Measurements from ENCODE around the gene MT1F. TPM values are rescaled to one million over a fixed set of nuclear protein-coding genes. Genes with fewer than 3 reads are reported as not detected.

MT1F gene
- total RNA-seq (0.95 TPM), polyA plus RNA-seq (10.3 TPM)

GRCh38 chr16:56657555-56658326 lies at the start of gene MT1F:
TSS of gene MT1F (plus strand) at chr16:56657959. CDS start at chr16:56658059, 100 bp downstream.
- Histone ChIP-seq H3K27ac (ENCODE audit: low read depth) (no peak within 1 kb of the TSS), H3K4me3 (ENCODE audit: low read depth, low read length) (peak within 1 kb of the TSS; percentile 50), H3K36me3 (ENCODE audit: insufficient read depth) (no peaks in the 10 kb centered on the region), H3K4me1 (ENCODE audit: insufficient read depth) (no peaks in the 10 kb centered on the region)
- 2% methylated on average over 46 of the region's 46 CpGs for WGBS
- DNase-seq (ENCODE audit: extremely low spot score): no peak

GRCh38 chr16:56608043-56608875 lies 49.5 kb upstream of the MT1F start, which contains the start of gene MT2A:
TSS of gene MT2A (plus strand) at chr16:56608584. CDS start at chr16:56608656, 72 bp downstream.
- H3K4me1 ChIP-seq (ENCODE audit: insufficient read depth): no peaks in the 10 kb centered on the region
- peak; percentile 74 for DNase-seq (ENCODE audit: extremely low spot score)
- peak within 1 kb of the TSS; percentile 90 for H3K27ac ChIP-seq (ENCODE audit: low read depth)
- WGBS: 5% methylated on average over 62 of the region's 62 CpGs
- no peaks in the 10 kb centered on the region for H3K36me3 ChIP-seq (ENCODE audit: insufficient read depth)
- H3K4me3 ChIP-seq (ENCODE audit: low read depth, low read length): peak within 1 kb of the TSS; percentile 46

GRCh38 chr16:56608876-56609462 lies 48.8 kb upstream of the MT1F start:
- Histone ChIP-seq H3K4me1 (ENCODE audit: insufficient read depth) (no peaks in the 10 kb centered on the region), H3K4me3 (ENCODE audit: low read depth, low read length) (peak overlapping the region; percentile 46), H3K27ac (ENCODE audit: low read depth) (no peak overlapping the region), H3K36me3 (ENCODE audit: insufficient read depth) (no peaks in the 10 kb centered on the region)
- DNase-seq (ENCODE audit: extremely low spot score): no peak
- WGBS: under 1% methylated on average over 21 of the region's 21 CpGs

DNA sequence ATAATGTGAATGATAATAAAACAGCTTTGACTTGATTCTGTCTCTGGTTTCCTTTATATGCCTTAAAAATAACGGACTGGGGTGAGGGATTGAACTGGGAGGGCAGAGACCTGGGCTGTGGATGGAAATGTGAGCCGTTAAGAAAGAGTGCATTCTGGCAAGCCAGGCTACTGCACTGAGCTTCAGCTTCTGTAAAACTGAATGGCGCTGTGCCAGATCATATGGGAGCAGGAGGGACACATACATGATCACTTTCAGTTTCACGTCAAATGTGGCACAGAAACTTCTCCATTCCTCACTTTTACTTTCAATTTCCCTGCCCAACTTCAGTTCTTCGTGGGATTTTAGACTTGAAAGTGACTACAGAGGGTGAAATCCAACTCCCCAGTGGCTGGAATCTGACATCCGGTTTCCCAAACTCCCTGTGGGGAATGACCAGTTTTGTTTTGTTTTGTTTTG lies 48.3 kb upstream of the MT1F start:
- Histone ChIP-seq H3K27ac (ENCODE audit: low read depth) (no peak overlapping the region), H3K36me3 (ENCODE audit: insufficient read depth) (no peaks in the 10 kb centered on the region), H3K4me3 (ENCODE audit: low read depth, low read length) (peak overlapping the region; percentile 46), H3K4me1 (ENCODE audit: insufficient read depth) (no peaks in the 10 kb centered on the region)
- WGBS: under 1% methylated on average over 6 of the region's 6 CpGs
- peak; percentile 69 for DNase-seq (ENCODE audit: extremely low spot score)

DNA sequence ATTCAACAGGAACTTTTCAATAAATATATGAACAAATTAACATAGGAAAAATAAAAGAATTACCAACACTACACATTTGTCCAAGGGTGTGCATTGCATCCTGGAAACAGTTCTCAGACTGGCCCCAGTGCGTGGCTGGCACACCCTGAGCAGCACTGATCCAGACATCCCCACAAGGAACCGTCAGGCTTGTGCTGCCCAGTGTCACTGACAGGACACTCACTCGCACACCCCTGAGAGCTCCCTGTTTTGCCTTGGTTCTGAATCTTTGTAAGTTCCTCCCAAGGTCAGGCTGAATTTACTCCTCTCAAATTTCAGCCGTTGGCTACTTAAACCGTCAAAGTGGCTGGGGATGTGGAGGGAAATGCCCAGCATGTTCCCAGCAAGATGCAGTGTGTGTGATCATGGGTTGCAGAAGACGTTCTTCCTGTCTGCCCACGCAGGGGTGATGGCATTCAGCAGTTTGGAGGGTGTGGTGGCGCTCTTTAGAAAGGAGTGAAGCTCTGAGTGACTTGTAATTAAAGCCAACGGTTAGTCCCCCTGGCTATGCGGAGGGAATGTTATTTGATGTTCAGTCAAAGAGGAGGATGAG lies 47.6 kb upstream of the MT1F start:
- no peak for DNase-seq (ENCODE audit: extremely low spot score)

DNA sequence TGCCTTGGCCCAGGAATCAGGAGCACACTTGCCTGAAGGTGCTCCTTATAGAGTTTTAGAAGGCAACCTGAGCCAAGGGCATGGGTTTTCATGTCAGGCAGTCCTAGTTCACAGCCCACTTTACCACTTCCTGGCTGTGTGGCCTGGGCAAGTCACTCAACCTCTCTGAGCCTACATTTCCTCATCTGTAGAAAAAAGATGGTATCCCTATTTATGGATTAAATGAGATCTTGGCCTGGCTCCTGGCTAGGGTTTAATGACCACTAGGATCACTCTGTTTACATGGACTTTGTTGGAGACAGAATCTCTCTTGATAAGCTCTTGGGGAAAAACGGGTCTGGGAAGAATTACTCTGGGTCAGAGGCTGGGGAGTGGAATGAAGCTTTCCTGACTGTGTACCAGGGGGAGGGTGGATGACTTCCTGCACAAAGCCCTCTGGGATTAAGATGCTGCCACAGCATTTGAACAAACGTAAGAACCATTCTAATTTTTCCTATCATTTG lies 47.1 kb upstream of the MT1F start:
- H3K4me3 ChIP-seq (ENCODE audit: low read depth, low read length): no peak overlapping the region
- no peaks in the 10 kb centered on the region for H3K4me1 ChIP-seq (ENCODE audit: insufficient read depth)
- no peak for DNase-seq (ENCODE audit: extremely low spot score)
- 14% methylated on average over 2 of the region's 2 CpGs for WGBS
- H3K27ac ChIP-seq (ENCODE audit: low read depth): peak overlapping the region; percentile 74
- no peaks in the 10 kb centered on the region for H3K36me3 ChIP-seq (ENCODE audit: insufficient read depth)

More for the DNA sequence above, 47.6 kb upstream of the MT1F start:
- WGBS: 16% methylated on average over 10 of the region's 10 CpGs
- no peaks in the 10 kb centered on the region for H3K36me3 ChIP-seq (ENCODE audit: insufficient read depth)
- H3K4me1 ChIP-seq (ENCODE audit: insufficient read depth): no peaks in the 10 kb centered on the region
- no peak overlapping the region for H3K4me3 ChIP-seq (ENCODE audit: low read depth, low read length)
- H3K27ac ChIP-seq (ENCODE audit: low read depth): peak overlapping the region; percentile 74

GRCh38 chr16:56611281-56611833 lies 46.4 kb upstream of the MT1F start:
- Histone ChIP-seq H3K4me1 (ENCODE audit: insufficient read depth) (no peaks in the 10 kb centered on the region), H3K4me3 (ENCODE audit: low read depth, low read length) (no peak overlapping the region)
- DNase-seq (ENCODE audit: extremely low spot score): no peak

GRCh38 chr16:56613706-56614105 lies 44.1 kb upstream of the MT1F start:
- no peak for DNase-seq (ENCODE audit: extremely low spot score)
- Histone ChIP-seq H3K4me1 (ENCODE audit: insufficient read depth) (no peaks in the 10 kb centered on the region), H3K36me3 (ENCODE audit: insufficient read depth) (no peaks in the 10 kb centered on the region), H3K27ac (ENCODE audit: low read depth) (no peak overlapping the region), H3K4me3 (ENCODE audit: low read depth, low read length) (no peak overlapping the region)

More at GRCh38 chr16:56611281-56611833, 46.4 kb upstream of the MT1F start:
- H3K36me3 ChIP-seq (ENCODE audit: insufficient read depth): no peaks in the 10 kb centered on the region
- 59% methylated on average over 2 of the region's 2 CpGs for WGBS
- H3K27ac ChIP-seq (ENCODE audit: low read depth): peak overlapping the region; percentile 74

GRCh38 chr16:56614549-56614991 lies 43.2 kb upstream of the MT1F start:
- no peaks in the 10 kb centered on the region for H3K36me3 ChIP-seq (ENCODE audit: insufficient read depth)
- DNase-seq (ENCODE audit: extremely low spot score): no peak
- no peak overlapping the region for H3K4me3 ChIP-seq (ENCODE audit: low read depth, low read length)
- H3K4me1 ChIP-seq (ENCODE audit: insufficient read depth): no peaks in the 10 kb centered on the region
- no peak overlapping the region for H3K27ac ChIP-seq (ENCODE audit: low read depth)

DNA sequence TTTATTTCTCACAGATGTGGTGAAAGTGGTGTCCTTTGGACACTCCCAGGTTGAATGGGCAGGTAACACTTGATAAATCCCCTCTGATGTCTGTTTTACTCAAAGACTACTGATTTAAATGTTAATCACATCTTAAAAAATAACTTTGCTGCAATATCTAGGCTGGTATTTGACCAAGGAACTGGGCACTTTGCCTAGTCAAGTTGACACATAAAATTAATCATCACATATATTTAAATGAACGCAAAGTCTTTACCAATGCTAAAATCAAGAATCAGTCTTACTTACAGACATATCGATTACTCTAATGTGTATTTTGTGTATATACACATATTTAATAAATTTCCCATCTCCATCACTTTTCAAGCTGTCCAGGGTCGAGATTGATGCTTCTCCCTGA lies 42.4 kb upstream of the MT1F start:
- no peaks in the 10 kb centered on the region for H3K36me3 ChIP-seq (ENCODE audit: insufficient read depth)
- no peak for DNase-seq (ENCODE audit: extremely low spot score)
- no peak overlapping the region for H3K27ac ChIP-seq (ENCODE audit: low read depth)
- H3K4me3 ChIP-seq (ENCODE audit: low read depth, low read length): no peak overlapping the region
- no peaks in the 10 kb centered on the region for H3K4me1 ChIP-seq (ENCODE audit: insufficient read depth)
- 93% methylated on average over 3 of the region's 3 CpGs for WGBS

GRCh38 chr16:56616608-56617211 lies 41.0 kb upstream of the MT1F start:
- 52% methylated on average over 23 of the region's 23 CpGs for WGBS
- Histone ChIP-seq H3K27ac (ENCODE audit: low read depth) (no peak overlapping the region), H3K4me1 (ENCODE audit: insufficient read depth) (no peaks in the 10 kb centered on the region), H3K36me3 (ENCODE audit: insufficient read depth) (no peaks in the 10 kb centered on the region), H3K4me3 (ENCODE audit: low read depth, low read length) (peak overlapping the region; percentile 22)
- DNase-seq (ENCODE audit: extremely low spot score): no peak

- no peaks in the 10 kb centered on the region for H3K4me1 ChIP-seq (ENCODE audit: insufficient read depth)
- peak overlapping the region; percentile 22 for H3K4me3 ChIP-seq (ENCODE audit: low read depth, low read length)
- no peak for DNase-seq (ENCODE audit: extremely low spot score)
- peak overlapping the region; percentile 12 for H3K27ac ChIP-seq (ENCODE audit: low read depth)
- no peaks in the 10 kb centered on the region for H3K36me3 ChIP-seq (ENCODE audit: insufficient read depth)
- 4% methylated on average over 41 of the region's 41 CpGs for WGBS
Observed at GRCh38 chr16:56617212-56618085, 40.3 kb upstream of the MT1F start.
